ENCODE measurements around the gene ADGRB3. TPM values are rescaled to one million over a fixed set of nuclear protein-coding genes. Genes with fewer than 3 reads are reported as not detected.
A peak's percentile ranks its signal among the peaks of the same experiment; 100 is the strongest.

ADGRB3 gene
- total RNA-seq, 1 donor from 2014 or later, result 3.5 TPM

DNA sequence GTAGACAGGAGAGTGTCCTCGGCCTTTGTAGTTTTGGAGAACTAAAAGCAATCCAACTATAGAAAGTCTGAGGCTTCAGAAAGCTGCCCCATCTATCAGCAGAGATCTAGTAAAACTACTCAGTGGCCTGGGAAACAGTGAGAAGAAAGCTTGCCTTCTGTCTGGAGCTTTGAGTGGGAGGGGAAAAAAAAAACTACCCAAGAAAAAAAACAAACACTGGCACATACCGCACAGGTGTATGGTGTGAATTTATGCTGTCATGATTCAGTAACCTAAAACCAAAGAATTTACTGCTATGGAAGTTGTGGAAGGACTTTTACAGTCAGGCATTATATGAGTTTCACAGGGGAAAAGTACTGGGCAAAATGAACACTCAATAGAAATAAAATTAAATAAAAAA lies 280.5 kb downstream of the ADGRB3 start:
- intact Hi-C loops (cut with DNase I), result no loop called here
- no peak for DNase-seq
- ATAC-seq, result no peak
- H3K27me3 ChIP-seq, result no peaks in the 10 kb centered on the region
- no peak overlapping the region for H3K27ac ChIP-seq
- H3K36me3 ChIP-seq, result no peaks in the 10 kb centered on the region
- no peak overlapping the region for H3K4me3 ChIP-seq
- TF ChIP-seq, protein P1, sequence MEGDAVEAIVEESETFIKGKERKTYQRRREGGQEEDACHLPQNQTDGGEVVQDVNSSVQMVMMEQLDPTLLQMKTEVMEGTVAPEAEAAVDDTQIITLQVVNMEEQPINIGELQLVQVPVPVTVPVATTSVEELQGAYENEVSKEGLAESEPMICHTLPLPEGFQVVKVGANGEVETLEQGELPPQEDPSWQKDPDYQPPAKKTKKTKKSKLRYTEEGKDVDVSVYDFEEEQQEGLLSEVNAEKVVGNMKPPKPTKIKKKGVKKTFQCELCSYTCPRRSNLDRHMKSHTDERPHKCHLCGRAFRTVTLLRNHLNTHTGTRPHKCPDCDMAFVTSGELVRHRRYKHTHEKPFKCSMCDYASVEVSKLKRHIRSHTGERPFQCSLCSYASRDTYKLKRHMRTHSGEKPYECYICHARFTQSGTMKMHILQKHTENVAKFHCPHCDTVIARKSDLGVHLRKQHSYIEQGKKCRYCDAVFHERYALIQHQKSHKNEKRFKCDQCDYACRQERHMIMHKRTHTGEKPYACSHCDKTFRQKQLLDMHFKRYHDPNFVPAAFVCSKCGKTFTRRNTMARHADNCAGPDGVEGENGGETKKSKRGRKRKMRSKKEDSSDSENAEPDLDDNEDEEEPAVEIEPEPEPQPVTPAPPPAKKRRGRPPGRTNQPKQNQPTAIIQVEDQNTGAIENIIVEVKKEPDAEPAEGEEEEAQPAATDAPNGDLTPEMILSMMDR (IDR thresholded peaks at IDR 0.05), result no peak
- no peaks in the 10 kb centered on the region for H3K4me1 ChIP-seq
- H3K9me3 ChIP-seq, result no peaks in the 10 kb centered on the region

- intact Hi-C loops (cut with DNase I), result no loop called here
- no peaks in the 10 kb centered on the region for H3K27me3 ChIP-seq
- DNase-seq (no peak), ATAC-seq (no peak)
- H3K36me3 ChIP-seq, result no peaks in the 10 kb centered on the region
- H3K4me3 ChIP-seq, result no peak overlapping the region
- H3K27ac ChIP-seq, result no peak overlapping the region
- TF ChIP-seq, protein P1 (IDR thresholded peaks at IDR 0.05), result no peak
- H3K9me3 ChIP-seq, result no peaks in the 10 kb centered on the region
- no peaks in the 10 kb centered on the region for H3K4me1 ChIP-seq
These were observed 284.5 kb downstream of the ADGRB3 start for GRCh38 chr6:68919537-68919936.

- TF ChIP-seq, protein P1 (IDR thresholded peaks at IDR 0.05), result no peak
- no peaks in the 10 kb centered on the region for H3K9me3 ChIP-seq
- no peaks in the 10 kb centered on the region for H3K36me3 ChIP-seq
- H3K4me1 ChIP-seq, result no peaks in the 10 kb centered on the region
- DNase-seq (no peak), ATAC-seq (no peak)
- no peaks in the 10 kb centered on the region for H3K27me3 ChIP-seq
- H3K27ac ChIP-seq, result no peak overlapping the region
- H3K4me3 ChIP-seq, result no peak overlapping the region
- intact Hi-C loops (cut with DNase I), result no loop called here
These were observed 306.3 kb downstream of the ADGRB3 start for GRCh38 chr6:68941345-68941744.

GRCh38 chr6:68947721-68948120 lies 312.6 kb downstream of the ADGRB3 start:
- H3K9me3 ChIP-seq, result no peaks in the 10 kb centered on the region
- no peak overlapping the region for H3K4me3 ChIP-seq
- ATAC-seq (no peak), DNase-seq (no peak)
- no peaks in the 10 kb centered on the region for H3K4me1 ChIP-seq
- no peaks in the 10 kb centered on the region for H3K27me3 ChIP-seq
- TF ChIP-seq, protein P1 (IDR thresholded peaks at IDR 0.05), result no peak
- no peaks in the 10 kb centered on the region for H3K36me3 ChIP-seq
- intact Hi-C loops (cut with DNase I), result no loop called here
- no peak overlapping the region for H3K27ac ChIP-seq

DNA sequence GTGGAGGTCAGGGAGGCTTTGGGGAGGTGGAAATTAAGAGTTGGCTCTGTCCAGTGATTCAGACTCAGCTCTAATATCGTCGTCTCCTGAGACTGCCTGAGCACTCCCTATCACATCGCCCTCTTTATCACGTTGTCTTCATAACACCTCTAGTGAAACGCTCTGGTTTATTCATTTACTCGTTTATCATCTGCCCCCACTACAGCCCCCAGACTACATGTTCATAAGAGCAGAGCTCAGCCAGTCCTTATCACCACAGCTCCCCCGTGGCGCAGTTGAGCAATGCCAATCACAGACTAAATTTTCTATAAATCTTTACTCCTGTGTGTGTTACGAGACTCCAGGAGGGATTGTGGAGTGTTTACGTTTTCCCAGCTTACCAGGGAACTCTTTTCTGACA lies 316.2 kb downstream of the ADGRB3 start:
- ATAC-seq (no peak), DNase-seq (no peak)
- no peaks in the 10 kb centered on the region for H3K27me3 ChIP-seq
- no peaks in the 10 kb centered on the region for H3K36me3 ChIP-seq
- H3K9me3 ChIP-seq, result no peaks in the 10 kb centered on the region
- no peaks in the 10 kb centered on the region for H3K4me1 ChIP-seq
- H3K27ac ChIP-seq, result no peak overlapping the region
- H3K4me3 ChIP-seq, result no peak overlapping the region
- TF ChIP-seq, protein P1 (IDR thresholded peaks at IDR 0.05), result no peak
- intact Hi-C loops (cut with DNase I), result no loop called here

DNA sequence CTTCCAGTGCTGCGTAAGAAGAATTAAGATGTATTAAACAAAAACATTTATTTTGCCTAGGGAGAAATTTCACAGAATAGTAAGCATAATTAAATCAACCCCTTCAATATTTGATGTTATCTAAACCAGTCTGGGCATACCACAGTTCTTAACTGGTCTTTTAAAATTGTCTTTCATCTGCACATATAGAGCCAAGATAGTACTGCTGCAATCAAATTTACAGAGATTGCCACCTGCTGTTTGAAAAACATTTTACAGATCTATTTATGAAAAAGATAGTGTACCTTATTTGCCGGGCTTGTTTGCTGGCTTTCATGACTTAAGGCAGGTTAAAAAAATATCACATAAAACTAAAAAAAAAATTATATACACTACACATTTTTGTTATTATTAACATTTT lies 323.2 kb downstream of the ADGRB3 start:
- Histone ChIP-seq H3K9me3 (no peaks in the 10 kb centered on the region), H3K4me3 (no peak overlapping the region), H3K36me3 (no peaks in the 10 kb centered on the region), H3K27me3 (no peaks in the 10 kb centered on the region), H3K27ac (no peak overlapping the region), H3K4me1 (no peaks in the 10 kb centered on the region)
- ATAC-seq, result no peak
- intact Hi-C loops (cut with DNase I), result no loop called here
- TF ChIP-seq, protein P1 (IDR thresholded peaks at IDR 0.05), result peak; percentile 15
- DNase-seq, result no peak

All from upper lobe of right lung (tissue), 1 donor.